ENCODE results near the gene CASTOR1.

Gene CASTOR1

GRCh38 chr22:30315962-30316576, 26.8 kb upstream of the CASTOR1 start:
- TF ChIP-seq, protein P1, sequence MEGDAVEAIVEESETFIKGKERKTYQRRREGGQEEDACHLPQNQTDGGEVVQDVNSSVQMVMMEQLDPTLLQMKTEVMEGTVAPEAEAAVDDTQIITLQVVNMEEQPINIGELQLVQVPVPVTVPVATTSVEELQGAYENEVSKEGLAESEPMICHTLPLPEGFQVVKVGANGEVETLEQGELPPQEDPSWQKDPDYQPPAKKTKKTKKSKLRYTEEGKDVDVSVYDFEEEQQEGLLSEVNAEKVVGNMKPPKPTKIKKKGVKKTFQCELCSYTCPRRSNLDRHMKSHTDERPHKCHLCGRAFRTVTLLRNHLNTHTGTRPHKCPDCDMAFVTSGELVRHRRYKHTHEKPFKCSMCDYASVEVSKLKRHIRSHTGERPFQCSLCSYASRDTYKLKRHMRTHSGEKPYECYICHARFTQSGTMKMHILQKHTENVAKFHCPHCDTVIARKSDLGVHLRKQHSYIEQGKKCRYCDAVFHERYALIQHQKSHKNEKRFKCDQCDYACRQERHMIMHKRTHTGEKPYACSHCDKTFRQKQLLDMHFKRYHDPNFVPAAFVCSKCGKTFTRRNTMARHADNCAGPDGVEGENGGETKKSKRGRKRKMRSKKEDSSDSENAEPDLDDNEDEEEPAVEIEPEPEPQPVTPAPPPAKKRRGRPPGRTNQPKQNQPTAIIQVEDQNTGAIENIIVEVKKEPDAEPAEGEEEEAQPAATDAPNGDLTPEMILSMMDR (IDR thresholded peaks at IDR 0.05) = no peak

GRCh38 chr22:30314915-30315314, 25.6 kb upstream of the CASTOR1 start:
- TF ChIP-seq, protein P1 (IDR thresholded peaks at IDR 0.05) = no peak

GRCh38 chr22:30313527-30314363, 24.4 kb upstream of the CASTOR1 start:
- TF ChIP-seq, protein P1 (IDR thresholded peaks at IDR 0.05) = no peak

GRCh38 chr22:30312053-30312452, 22.7 kb upstream of the CASTOR1 start:
- TF ChIP-seq, protein P1 (IDR thresholded peaks at IDR 0.05) = no peak

DNA sequence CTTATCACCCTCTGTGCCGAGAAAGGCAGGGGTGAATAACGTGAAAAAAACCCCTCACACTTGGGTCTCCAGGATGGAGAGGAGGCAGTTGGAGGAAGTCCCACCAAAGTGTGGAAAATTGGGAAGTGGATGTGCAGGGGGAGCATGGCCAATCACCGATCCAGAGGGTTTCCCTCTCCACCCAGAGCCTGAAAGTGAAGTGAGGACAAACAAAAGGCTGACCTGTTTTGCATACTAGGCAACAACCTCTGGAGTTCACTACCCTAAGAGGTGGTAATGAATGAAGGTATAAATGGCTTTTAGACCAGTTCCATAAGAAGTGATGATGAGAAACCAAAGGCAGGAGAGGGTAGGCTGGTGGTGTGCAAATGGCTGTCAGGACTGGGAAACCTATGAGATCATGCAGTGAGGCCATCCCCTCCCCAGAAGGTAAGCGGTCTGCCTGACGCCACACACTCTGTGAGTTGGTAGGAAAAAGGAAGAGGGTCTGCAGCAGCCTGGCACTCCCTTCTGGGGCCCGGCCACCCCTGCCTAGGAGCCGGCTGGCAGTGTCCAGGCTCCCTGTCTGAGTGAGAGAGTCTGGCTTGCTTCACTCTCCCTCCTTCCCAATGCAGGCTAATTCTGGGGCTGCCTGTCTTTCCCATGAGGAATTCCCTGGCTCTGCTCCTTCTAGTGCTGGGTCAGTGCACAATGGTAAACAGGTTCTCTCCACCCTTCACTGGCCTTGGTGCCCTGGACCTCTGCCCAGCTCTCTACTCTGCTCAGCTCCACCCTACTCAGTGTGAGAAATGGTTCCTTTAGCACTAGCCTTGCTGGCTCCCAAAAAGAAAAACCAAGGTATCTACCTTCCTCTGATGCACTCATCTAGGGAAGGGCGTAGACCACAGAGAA, 21.8 kb upstream of the CASTOR1 start:
- TF ChIP-seq, protein P1 (IDR thresholded peaks at IDR 0.05) = no peak

DNA sequence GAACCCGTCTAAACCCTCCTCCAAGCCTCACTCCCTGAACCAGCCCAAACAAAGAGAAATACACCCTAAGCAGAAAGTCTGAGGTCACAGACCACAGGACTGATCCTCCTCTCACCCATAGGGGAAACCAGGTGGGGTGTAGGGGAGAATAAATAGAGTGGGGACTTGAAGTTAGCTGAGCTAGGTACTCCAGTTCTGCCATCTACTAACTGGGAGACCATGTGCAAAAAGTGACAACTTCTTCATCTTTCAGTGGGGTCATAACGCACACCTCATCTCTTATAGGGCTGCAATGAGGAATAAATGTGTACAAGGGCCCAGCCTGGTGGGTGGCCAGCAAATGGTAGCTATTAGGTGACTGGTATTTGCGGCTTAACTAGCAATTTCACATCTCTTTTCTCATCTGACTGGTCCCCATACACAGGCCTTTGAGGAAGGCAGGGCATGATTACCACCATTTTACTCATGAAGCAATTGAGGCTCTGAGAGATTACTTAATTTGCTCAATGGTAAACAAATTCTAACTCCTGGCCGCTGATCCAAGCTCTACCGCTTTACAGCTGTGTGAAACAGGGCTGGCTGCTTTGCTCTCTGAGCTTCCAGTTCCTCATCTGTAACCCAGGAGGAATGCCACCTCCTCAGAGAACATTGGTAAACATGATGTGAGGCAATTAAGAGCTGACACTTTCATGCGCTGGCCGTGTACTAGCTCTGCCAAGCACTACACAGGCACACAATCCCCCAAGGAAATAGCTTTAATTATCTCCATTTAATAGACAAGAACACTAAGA, 20.8 kb upstream of the CASTOR1 start:
- TF ChIP-seq, protein P1 (IDR thresholded peaks at IDR 0.05) = no peak

Measured in LNCAP (cell line).